GM18858 (cell line): ENCODE data around the gene NR5A2.

ENCODE experiments used
- ATAC-seq: cut with Tn5 transposase; IDR thresholded peaks from one replicate; pipeline ENCODE4 v1.9.1; 2021; ENCODE audit not compliant: unreplicated experiment

NR5A2 gene

DNA sequence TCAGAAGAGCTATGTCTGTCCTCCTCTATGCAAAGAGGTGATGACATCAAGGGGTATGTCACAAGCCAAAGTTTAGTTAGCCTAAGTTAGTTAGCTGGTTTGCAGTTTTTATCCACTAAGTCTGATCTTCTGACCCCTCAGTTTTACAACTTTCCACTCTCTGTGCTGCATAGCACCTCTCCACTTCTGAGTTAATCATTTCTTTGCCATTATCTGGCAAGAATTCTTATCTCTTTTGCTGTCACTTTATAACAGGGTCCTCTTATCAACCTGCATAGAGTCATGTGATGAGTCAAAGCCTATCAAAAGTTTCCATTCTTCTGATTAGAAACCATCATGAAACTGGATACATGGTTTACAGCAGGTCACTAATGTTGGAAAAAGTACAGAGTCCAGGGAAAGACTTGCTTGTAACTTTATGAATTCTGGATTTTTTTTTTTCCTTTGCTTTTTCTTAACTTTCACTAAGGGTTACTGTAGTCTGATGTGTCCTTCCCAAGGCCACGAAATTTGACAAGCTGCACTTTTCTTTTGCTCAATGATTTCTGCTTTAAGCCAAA, at the start of gene NR5A2:
Gene NR5A2, plus strand, starts transcription at position 447 of the 560 bp plus-strand sequence. CDS start 138 bp downstream, outside the sequence.
- ATAC-seq: no peak

- no peak for ATAC-seq
These were observed 49.0 kb upstream of the NR5A2 start for GRCh38 chr1:199978408-199978940.

GRCh38 chr1:199979071-199979470, 48.4 kb upstream of the NR5A2 start:
- no peak for ATAC-seq

GRCh38 chr1:199981584-199981983, 45.9 kb upstream of the NR5A2 start:
- ATAC-seq: no peak

DNA sequence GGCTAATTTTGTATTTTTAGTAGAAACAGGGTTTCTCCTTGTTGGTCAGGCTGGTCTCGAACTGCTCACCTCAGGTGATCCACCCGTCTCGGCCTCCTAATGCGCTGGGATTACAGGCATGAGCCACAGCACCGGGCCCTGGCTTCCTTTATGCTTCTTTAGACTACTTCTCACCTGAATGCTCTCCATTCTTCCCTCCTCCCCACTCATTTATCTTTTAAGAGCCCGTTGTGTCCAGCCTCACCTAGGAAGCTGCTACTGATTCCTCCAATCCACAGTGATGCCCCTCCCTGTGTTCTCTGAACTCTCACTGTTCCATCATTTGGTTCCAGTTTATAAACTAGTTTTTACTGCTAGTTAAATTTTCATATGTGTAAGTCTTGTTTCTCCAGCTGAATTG, 44.9 kb upstream of the NR5A2 start:
- ATAC-seq: no peak

- ATAC-seq: no peak
These were observed 44.0 kb upstream of the NR5A2 start for GRCh38 chr1:199983531-199983930.

DNA sequence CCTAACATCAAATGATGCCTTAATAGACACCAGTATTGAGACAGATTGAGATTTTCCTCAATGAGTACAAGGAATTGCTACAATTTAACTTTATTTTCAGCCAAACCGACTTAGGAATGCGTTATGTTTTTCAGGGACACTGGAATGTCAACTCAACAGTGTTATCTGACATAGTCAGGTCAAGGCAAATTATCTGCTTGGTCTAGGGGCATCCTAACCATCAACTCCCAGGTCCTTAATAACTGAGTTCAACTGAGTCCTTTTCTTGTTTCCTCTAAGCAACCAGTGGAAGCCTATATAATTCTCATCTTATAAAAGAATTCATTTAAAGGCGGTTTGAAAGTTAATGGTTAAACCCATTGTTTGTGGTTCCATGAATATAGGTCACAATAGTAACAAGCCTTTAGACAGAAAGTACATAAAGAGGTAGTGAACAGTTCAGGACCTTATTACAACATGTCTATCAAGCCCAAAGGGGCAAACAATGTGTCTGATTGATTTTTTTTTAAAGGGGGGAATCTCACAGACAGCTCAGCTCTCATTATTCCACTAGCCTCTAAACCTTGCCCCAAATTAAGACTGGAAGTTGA, 32.3 kb upstream of the NR5A2 start:
- no peak for ATAC-seq

- no peak for ATAC-seq
These were observed 22.3 kb upstream of the NR5A2 start for GRCh38 chr1:200005165-200005564.

- ATAC-seq: no peak
These were observed 20.8 kb upstream of the NR5A2 start for GRCh38 chr1:200006711-200007110.

GRCh38 chr1:200015811-200016210, 11.7 kb upstream of the NR5A2 start:
- ATAC-seq: no peak

GRCh38 chr1:200021577-200022238, 5.8 kb upstream of the NR5A2 start:
- no peak for ATAC-seq

DNA sequence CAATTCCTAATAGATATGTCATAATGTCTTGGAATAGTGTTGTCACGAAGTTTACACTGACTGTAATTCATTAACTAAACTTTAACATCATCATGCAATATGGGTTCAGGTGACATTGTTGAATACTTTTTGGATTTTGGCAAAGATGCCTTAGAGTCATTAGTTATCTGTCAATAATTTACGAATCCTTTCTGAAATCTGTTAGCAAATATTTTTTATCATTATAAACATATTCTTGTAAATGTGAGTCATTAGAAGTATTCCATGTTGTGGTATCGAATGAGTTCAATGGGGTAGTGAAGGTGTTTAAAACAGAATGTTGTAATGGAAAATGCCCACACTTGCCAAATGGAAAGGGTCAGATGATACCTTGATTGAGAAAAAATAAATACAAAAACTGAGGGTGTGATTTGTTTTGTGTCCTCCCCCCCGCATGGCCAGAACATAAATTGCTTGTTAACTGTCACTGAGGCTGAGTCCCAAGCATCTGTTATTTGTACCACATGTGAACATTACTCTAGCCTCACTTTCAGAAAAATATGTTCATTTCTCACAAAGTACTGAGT, 5.2 kb upstream of the NR5A2 start:
- ATAC-seq: no peak

GRCh38 chr1:200028586-200029034, 1.1 kb downstream of the NR5A2 start:
- no peak for ATAC-seq

DNA sequence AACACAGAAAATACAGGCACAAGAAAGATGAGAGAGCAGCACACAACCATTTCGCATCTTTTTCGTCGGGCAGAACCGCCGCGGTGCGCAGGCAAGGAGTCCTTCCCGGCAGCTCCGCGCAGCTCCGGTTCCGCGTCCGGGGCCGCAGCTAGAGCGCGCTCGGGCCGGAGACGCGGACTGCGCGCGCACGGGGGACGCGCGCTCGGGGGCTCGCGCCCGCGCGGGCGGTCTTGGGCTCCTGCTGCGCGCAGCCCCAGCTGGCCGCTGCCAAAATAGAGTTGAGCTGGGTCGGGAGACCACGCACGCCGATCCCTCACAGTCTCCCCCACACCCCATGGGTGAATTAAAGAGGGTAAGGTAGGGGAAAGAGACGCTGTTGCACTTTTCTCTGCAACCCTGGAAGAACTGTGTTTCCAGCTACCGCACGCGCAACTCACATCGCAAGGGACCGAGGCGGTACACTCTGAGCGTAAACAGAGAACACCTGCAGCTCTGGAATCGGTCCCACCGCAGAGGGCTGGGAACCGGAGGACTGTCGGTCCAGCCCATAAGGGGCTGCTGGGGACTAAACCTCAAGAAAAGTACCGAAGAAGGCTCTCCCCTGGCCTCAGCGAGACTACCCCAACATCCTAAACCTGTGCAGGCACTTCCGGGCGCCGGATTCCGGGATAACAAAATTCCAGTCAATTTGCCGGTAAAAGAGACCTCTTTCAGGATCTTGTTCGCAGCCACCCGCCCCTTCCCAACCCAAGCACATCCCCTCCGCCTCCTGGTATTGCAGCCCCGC, 1.7 kb downstream of the NR5A2 start:
- no peak for ATAC-seq

DNA sequence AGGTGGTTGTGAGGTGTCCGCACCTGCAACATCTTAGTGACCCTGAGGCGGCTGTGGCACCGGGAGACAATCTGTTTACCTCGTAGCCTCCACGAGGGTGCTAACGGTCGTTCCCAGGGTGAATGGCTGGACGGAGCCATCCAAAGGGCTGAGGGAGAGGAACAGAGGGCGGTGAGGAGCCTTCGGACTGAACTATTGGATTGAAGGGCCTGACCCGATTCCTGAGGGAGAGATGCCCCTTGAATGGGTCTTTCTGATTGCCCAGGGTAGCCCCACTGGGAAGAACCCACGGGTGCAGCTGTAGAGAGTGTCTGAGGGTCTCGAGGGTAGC, 2.3 kb downstream of the NR5A2 start:
- no peak for ATAC-seq

GRCh38 chr1:200030791-200031190, 3.3 kb downstream of the NR5A2 start:
- no peak for ATAC-seq

DNA sequence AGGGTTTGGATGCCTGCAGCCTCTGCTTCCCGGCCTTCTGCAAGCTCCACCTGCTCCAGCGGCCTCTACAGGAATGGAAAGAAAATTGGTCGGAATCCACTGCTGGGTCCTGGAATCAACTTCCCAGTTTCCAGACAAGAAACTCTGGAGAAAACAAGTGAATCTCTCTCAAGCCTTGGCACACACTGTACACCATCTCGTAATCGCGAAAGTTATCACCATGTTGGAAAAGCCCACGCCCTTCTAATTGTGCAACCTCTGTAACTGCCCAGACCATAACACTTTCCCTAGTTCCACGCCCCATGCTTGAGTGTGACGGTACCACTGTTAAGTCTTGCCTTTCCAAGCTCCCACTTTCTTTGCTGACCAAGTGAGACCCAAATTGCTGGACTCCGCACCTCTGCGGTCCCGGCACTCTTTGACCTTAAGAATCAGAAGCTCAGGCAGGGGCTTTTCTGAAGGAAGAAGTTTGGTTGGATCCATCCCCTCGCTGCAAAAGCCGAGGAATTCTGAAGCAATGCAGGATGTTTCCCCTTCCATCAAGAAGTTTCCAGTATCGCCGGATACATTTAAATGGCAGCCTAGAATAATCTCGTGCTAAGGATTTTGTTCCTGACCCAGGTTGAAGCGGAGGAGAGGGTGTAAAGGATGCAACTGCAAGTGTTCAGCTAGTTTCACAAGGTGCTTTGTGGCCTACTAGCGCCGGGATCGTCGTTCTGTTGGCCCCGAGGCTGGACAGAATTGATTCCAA, 6.2 kb downstream of the NR5A2 start:
- ATAC-seq: no peak

DNA sequence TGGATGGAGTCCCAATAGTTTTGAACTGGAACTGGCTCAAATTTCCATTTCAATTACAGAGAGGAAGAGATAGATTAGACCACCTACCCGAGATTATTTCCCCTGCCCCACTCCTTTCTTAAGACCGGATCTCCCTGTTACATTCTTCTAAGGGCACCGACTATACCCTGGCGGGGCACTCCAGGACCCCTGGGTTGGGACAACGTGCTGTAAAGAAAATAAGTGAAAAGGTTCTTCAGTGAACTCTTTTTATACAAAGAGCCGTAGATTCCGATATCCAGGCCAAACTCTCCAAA, 6.7 kb downstream of the NR5A2 start:
- ATAC-seq: no peak

GRCh38 chr1:200034761-200035396, 7.4 kb downstream of the NR5A2 start:
- no peak for ATAC-seq

- no peak for ATAC-seq
These were observed 8.0 kb downstream of the NR5A2 start for GRCh38 chr1:200035397-200035955.
